Measurements from ENCODE around the gene CHSY1. TPM values are rescaled to one million over a fixed set of nuclear protein-coding genes. Genes with fewer than 3 reads are reported as not detected.

The CHSY1 gene
- total RNA-seq, 1 donor from 2014 or later, result 69.3 TPM

DNA sequence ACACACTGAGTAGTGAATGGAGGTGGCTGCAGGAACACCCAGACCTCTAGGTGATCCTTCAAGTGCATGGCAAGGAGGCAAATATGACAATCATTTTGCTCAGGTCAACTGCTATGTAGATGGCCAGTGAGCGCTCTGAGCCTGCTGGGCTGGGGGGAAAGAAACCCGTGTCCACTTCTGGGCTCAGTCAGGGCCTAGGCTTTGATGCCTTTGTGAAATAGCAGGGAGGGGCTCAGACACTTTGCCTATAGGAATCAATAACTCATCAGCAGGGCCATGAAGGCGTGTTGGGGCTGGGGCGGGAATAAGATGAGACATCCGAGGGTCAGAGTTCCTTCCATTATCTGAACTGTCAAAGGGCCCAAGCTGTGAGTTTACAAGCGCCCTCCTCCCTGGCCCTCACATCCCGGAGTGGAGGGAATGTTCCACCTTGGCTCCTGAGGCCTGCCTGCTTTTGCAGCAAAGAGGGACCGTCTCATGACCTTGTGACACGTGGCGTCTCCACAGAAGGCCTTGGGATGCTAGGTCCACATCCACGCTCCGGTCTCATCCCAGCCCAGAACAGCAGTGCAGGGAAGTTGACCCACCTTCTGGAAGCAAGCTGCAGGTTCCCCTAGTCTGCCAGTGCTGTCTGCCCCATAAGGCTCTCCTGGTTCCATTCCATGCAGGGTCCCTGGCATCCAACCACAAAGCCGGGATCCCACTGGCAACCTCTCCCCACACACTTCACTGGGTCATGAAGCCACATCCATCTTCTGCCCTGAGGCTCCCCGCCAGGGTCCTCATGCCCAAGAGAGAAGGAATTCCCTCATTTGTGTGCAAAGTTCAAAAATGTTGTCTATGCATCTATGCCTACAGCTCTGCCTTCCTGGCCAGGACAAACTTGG is 78.4 kb downstream of the CHSY1 start:
- Mint-ChIP-seq H3K27me3 (ENCODE audit: low read depth) (no peaks in the 10 kb centered on the region), H3K36me3 (peaks cover 32% of the 10 kb centered on the region), H3K9me3 (no peaks in the 10 kb centered on the region), H3K4me3 (no peak overlapping the region), H3K27ac (no peak overlapping the region), H3K4me1 (peaks cover 14% of the 10 kb centered on the region)
- no peak for DNase-seq (ENCODE audit: low spot score in 2 of 2, unreplicated experiment in 2 of 2)
- TF ChIP-seq, protein P1, sequence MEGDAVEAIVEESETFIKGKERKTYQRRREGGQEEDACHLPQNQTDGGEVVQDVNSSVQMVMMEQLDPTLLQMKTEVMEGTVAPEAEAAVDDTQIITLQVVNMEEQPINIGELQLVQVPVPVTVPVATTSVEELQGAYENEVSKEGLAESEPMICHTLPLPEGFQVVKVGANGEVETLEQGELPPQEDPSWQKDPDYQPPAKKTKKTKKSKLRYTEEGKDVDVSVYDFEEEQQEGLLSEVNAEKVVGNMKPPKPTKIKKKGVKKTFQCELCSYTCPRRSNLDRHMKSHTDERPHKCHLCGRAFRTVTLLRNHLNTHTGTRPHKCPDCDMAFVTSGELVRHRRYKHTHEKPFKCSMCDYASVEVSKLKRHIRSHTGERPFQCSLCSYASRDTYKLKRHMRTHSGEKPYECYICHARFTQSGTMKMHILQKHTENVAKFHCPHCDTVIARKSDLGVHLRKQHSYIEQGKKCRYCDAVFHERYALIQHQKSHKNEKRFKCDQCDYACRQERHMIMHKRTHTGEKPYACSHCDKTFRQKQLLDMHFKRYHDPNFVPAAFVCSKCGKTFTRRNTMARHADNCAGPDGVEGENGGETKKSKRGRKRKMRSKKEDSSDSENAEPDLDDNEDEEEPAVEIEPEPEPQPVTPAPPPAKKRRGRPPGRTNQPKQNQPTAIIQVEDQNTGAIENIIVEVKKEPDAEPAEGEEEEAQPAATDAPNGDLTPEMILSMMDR (IDR thresholded peaks at IDR 0.05; ENCODE audit: unreplicated experiment), result no peak

DNA sequence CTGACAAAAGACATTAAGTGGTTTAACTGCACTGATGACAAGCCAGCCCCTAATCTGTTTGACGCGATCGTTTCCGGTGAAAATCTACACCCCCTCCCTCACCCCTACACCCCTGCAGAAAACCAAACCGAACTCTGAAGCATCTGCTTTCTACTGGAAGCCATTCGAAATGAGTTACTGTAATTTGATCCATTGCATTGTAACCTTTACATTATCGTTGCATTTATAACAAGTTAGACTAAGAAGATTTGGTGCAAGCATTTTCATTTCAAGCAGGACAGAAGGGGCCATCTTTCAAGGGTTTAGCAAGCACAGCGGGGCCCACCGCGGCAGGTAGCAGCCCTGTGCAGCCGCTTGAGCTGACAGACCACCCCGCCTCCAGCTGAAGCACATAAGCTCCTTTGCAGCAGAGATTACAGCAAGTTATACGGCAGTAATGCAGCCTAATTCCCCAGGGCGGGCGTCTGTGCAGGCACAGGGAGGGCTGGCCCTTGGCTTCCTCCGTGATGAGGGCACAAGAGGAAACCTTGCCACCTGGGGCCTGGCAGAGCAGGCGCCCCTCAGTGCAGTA is 79.3 kb downstream of the CHSY1 start:
- no peak for DNase-seq (ENCODE audit: low spot score in 2 of 2, unreplicated experiment in 2 of 2)
- H3K4me1 Mint-ChIP-seq, result peaks cover 16% of the 10 kb centered on the region
- peaks cover 23% of the 10 kb centered on the region for H3K36me3 Mint-ChIP-seq
- no peak overlapping the region for H3K4me3 Mint-ChIP-seq
- TF ChIP-seq, protein P1 (IDR thresholded peaks at IDR 0.05; ENCODE audit: unreplicated experiment), result no peak
- peak overlapping the region; percentile 60 for H3K27ac Mint-ChIP-seq
- no peaks in the 10 kb centered on the region for H3K27me3 Mint-ChIP-seq (ENCODE audit: low read depth)
- H3K9me3 Mint-ChIP-seq, result no peaks in the 10 kb centered on the region

DNA sequence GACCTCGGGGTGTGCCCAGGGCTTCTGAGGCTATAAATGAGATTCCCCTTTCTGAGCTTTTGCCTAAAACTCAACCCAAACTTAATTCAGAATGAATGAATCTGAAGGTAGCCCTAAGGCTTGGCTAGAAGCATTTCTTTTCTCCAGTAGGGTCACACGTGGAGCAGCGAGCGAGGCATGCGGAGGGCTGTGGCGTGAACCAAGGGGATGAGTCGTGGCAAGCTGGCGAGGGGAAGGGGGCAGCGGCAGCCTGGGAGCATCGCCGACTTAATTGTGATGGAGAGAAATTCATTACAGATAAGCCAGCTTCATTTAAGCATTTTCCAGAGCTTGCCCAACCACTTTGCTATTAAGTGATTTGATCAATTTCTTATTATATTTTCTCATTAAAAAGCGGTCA is 79.9 kb downstream of the CHSY1 start:
- no peak overlapping the region for H3K27ac Mint-ChIP-seq
- no peak for DNase-seq (ENCODE audit: low spot score in 2 of 2, unreplicated experiment in 2 of 2)
- H3K36me3 Mint-ChIP-seq, result peaks cover 19% of the 10 kb centered on the region
- H3K4me1 Mint-ChIP-seq, result peaks cover 16% of the 10 kb centered on the region
- H3K9me3 Mint-ChIP-seq, result peaks cover under 1% of the 10 kb centered on the region
- TF ChIP-seq, protein P1 (IDR thresholded peaks at IDR 0.05; ENCODE audit: unreplicated experiment), result no peak
- H3K27me3 Mint-ChIP-seq (ENCODE audit: low read depth), result no peaks in the 10 kb centered on the region
- no peak overlapping the region for H3K4me3 Mint-ChIP-seq

DNA sequence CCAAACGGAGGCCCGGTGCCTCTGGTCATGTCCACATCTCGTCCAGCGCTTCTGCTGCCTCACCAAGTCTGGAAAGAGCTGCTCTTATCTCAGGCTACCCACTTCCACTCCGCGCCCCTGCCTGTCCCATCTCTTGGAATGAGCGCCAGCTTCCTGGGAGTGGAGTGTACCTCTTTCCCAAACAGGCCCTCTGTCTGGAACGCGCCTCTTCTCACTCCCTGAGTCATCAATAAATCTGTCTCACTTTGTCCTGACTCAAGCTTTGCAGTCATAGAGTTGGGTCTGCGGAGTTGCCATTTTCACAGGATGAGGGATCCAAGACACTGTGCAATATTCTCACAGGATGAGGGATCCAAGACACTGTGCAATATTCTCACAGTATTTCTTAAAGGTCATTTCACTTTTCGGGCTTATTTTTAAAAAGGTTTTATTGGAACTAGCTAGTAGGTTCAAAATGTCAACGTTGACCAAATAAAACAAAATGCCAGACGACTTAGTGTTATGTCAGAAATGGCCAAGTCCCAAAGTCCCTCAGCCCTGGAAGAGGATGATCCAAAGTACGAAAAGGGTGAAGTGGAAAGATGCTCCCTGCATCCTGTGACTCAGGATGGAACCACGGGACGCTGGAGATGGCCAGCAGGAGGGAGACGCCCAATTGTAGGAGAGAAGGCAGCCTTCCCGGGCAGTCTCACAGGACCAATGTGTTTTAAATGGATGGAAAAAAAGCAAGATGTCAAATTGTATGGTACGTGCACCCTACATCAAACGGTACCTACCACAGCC is 81.1 kb downstream of the CHSY1 start:
- DNase-seq (ENCODE audit: low spot score in 2 of 2, unreplicated experiment in 2 of 2), result no peak
- H3K36me3 Mint-ChIP-seq, result peaks cover 16% of the 10 kb centered on the region
- peak overlapping the region; percentile 58 for H3K27ac Mint-ChIP-seq
- TF ChIP-seq, protein P1 (IDR thresholded peaks at IDR 0.05; ENCODE audit: unreplicated experiment), result no peak
- H3K4me1 Mint-ChIP-seq, result peaks cover 12% of the 10 kb centered on the region
- peaks cover 11% of the 10 kb centered on the region for H3K9me3 Mint-ChIP-seq
- no peaks in the 10 kb centered on the region for H3K27me3 Mint-ChIP-seq (ENCODE audit: low read depth)
- no peak overlapping the region for H3K4me3 Mint-ChIP-seq

DNA sequence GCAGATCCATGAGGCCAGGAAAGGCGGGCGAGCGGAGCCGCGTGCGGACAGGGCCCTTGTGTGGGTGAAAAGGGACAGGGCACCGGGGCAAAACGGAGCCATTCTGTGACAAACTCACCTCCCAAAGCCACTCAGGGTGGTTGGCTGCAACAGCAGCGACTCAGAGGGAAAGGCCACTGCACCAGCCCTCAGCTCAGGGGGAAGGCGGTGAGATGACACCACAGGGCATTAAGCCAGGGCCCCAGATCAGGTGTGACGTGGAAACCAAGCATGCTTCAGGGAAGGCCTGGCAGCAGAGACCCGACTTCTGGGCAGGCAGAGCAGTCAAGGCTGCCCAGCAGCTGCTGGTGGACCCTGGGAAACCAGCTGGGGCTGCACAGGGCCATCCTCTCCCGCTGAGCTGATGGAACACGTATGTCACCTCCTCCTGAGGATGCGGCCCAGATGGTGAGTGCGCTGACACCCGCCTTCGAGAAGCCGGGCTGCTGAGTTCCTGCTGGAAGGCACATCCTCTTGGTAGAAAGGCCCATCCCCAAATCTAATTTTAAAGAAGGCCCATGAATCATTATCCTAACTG is 82.3 kb downstream of the CHSY1 start:
- peaks cover 18% of the 10 kb centered on the region for H3K9me3 Mint-ChIP-seq
- no peaks in the 10 kb centered on the region for H3K27me3 Mint-ChIP-seq (ENCODE audit: low read depth)
- TF ChIP-seq, protein P1 (IDR thresholded peaks at IDR 0.05; ENCODE audit: unreplicated experiment), result no peak
- peaks cover 14% of the 10 kb centered on the region for H3K36me3 Mint-ChIP-seq
- H3K4me1 Mint-ChIP-seq, result peaks cover 12% of the 10 kb centered on the region
- no peak for DNase-seq (ENCODE audit: low spot score in 2 of 2, unreplicated experiment in 2 of 2)
- no peak overlapping the region for H3K27ac Mint-ChIP-seq
- H3K4me3 Mint-ChIP-seq, result no peak overlapping the region
